GM19193 (cell line): ENCODE data around the gene VHLL.

Experiments
- POLR2A ChIP-seq: IDR thresholded peaks from 4 replicates; pipeline ENCODE4 v1.6.1; 2011; ENCODE audit not compliant: insufficient read depth, insufficient read length; ENCODE audit errors: extremely low read depth

The VHLL gene

DNA sequence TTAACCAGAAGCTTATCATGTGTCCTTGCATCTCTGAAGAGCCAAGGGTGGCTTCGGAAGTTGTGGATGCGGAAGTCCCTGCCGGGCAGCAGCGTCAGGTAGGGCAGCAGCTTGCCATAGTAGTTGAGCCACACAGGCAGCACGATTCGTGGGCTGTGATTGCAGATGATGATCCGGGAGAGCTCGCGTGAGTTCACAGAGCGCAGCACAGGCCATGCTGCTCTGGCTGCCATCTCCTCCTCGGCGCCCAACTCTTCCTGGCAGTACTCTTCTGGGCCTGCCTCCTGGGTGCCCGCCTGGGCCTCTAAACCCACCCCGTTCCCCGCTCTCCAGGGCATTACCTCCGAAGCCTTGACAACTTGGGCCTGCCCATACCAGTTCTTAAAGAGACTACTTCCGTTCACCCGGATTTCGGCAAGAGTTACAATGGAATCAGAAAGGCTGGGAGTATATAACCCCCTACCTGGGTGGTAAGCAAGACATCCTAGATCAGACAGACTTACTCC, at the start of gene VHLL:
Gene VHLL (minus strand): TSS at position 456 of the 506 bp plus-strand sequence. CDS start 118 bp downstream, at position 338.
- TF ChIP-seq POLR2A: no peak

DNA sequence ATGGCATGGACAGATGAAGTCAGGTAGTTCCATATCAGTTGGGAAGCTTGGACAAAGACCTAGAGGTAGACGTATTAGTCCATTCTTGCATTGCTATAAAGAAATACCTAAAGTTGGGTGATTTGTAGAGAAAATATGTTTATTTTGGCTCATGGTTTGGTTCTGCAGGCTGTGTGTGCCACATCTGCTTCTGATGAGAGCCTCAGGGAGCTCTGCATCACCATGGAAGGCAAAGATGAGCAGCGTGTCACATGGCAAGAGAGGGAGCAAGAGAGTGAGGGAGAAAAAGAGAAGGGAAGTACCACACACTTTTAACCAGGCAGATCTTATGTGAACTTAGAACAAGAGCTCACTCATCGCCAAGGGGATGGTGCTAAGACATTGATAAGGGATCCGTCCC, 48.2 kb upstream of the VHLL start:
- TF ChIP-seq POLR2A: no peak

DNA sequence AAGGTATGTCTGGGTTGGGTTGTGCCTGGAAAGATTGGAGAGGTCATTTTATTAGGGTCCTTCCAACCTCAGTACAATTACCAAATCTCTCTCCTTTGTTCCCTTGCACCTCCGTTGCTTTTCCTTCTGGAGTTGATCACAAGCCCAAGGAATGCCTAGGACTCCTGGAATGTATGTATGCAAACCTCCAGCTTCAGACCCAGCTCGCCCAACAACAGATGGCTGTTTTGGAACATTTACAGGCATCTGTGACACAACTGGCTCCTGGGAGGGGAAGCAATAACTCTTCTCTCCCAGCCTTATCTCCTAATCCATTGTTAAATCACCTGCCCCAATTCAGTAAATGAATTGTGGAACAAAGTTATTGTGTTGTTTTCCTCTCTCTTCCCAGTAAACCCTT, 47.5 kb upstream of the VHLL start:
- no peak for TF ChIP-seq POLR2A

DNA sequence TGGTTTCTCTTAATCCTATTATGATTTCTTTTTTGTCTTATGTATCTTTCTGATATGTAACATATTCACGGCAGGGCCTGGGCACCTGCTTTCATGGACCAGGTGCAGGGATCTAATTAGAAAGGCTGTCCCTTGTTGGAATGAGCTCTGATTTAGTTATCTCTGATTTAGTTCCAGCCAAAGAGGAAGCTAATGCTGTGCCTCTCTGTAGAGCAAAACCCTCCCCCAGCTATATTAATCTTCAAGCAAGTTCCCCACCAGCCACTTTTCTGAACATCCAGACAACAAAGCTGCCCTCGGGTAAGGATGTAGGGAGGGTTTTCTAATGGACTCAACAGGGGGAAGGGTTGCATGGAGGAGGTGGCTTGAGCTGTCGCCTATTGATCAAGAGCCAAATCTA, 45.3 kb upstream of the VHLL start:
- no peak for TF ChIP-seq POLR2A

DNA sequence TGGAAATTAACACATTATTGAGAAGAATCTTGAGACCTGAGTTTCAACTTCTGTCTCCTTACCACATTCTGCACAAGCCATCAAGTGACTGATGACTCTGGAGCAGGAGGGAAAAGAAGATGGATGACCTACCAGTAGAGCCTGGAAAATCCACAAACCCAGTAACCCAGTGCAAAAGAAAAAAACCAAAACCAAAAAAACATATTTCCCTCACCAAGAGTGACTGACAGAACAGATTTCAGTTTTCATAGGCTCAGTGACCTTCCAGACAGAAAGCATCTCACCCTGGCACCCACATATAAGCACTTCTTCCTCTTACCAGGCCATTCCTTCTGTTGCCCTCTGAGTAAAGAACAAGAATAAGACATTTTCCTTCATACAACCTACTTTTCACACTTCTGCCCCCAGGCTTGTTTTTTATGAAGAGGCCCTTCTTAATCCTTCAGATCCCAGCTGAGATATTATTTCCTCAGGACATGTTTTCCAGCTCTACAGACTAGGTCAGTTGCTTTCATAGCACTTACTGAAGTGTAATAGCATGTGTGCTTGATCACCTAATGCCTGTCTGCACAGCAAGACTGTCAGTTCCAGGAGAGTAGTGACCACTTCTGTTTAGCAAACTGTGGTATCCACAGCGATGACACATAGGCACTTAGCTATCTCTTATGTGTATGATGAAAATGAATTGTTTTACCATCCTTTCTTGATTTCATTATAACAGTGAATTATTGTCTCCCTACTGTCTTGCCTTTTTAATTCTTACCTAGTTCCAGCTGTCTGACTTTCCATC, 43.3 kb upstream of the VHLL start:
- TF ChIP-seq POLR2A: no peak

- TF ChIP-seq POLR2A: peak; percentile 93
Observed at GRCh38 chr1:156338180-156338976, 39.3 kb upstream of the VHLL start, which contains the start of the genes CCT3 and TSACC. Gene CCT3, minus strand, starts transcription at chr1:156338292. Its CDS starts 108 bp downstream, at chr1:156338184. Gene TSACC, plus strand, starts transcription at chr1:156338526. Its CDS starts 1,232 bp downstream, at chr1:156339758.

DNA sequence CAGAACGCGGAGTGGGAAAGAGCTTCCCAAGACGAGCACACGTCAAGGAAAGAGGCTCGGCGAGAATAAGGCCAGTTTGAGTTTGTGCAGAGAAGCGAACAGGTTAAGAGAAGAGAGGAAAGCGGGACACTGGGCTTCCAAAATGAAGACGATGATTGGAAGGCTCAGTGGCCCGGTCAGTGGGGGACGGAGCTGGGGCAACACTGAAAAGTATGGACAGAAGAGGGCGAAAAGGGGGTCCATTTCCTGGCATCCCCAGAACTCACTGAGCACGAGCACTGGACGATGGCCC, 38.7 kb upstream of the VHLL start:
- no peak for TF ChIP-seq POLR2A

GRCh38 chr1:156337052-156337887, 38.2 kb upstream of the VHLL start:
- TF ChIP-seq POLR2A: no peak

DNA sequence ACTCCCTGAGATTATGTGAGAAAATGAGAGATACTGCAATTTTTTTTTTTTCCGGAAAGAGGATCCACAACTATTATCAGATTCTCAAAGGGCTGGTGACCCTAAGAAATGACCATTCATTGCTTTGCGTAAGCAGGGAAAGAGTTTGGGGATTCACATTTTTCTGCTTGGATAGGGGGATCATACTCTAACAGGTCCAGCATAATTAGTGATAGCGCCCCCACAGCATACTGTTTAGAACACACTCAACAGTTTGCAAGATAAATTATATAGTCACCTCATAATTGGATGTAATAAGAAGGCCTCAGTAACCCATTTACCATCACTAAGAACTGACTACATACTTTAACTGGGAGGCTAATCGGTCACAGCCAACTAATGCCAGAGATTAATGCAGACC, 37.1 kb upstream of the VHLL start:
- TF ChIP-seq POLR2A: no peak

DNA sequence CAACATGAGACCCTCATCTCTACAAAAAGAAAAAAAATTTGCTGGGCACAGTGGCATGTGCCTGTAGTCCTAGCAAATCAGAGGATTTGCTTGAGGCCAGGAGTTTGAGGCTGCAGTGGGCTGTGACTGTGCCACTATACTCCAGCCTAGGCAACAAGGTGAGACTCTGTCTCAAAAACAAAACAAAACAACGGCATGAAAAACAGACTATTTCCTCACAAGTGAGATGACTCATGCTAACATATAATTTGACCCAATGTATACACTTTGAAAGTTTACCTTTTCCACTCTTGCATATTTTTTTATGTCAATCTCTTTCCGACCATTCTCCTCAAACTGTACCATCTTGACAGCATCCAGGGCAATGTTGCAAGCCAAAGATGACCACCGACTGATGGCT, 21.5 kb upstream of the VHLL start:
- TF ChIP-seq POLR2A: no peak

GRCh38 chr1:156319664-156320063, 20.6 kb upstream of the VHLL start:
- no peak for TF ChIP-seq POLR2A

- TF ChIP-seq POLR2A: no peak
Observed at GRCh38 chr1:156316909-156317308, 17.8 kb upstream of the VHLL start.

DNA sequence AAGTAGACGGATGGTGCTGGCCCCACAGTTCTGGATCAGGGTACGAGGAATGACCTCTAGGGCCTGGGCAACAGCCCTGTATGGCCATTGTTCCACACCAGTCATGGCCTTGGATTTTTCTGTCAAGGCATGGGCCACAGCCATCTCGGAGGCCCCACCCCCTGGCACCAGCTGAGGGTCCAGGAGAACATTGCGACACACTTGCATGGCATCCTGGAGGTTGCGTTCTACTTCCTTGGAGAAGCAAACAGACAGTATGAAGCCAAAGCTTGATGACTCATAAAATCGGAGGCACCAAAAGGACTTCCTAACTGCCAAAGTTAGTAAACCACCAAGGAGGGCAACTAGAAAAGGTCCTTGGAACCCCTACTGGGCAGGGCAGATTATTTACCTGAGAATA, 11.9 kb upstream of the VHLL start:
- no peak for TF ChIP-seq POLR2A

- TF ChIP-seq POLR2A: no peak
Observed at GRCh38 chr1:156308078-156308477, 9.0 kb upstream of the VHLL start.

DNA sequence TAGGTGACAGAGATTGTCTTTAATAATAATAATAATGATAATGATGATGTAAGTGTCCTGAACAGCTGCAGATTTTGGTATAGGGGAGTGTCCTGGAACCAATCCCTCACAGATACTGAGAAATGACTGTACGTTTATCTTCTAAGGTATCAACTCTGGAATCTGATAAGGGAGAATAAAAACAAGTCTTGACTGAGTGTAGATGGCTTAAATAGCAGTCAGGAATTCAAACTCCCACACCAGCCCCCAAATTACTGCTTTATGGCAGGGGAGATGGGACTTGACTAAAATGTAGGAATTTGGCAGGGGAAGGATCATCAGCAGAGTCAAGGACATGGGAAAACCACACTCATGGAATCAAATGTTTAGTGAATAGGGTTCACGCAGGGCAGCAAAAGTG, 6.1 kb upstream of the VHLL start:
- no peak for TF ChIP-seq POLR2A

DNA sequence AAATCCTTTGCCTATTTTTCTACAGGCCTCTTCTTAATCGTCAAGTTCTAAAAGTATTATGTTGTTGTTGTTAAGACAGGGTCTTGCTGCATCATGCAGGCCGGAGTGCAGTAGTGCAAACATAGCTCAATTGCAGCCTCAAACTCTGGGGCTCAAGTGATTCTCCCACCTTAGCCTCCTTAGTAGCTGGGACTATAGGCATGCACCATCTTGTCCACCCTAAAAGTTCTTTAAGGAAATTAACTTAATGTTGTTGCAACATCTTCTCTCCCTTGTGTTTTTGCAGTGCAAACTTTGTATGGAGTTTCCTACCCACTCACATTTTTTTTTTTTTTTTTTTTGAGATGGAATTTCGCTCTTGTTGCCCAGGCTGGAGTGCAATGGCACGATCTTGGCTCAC, 4.1 kb upstream of the VHLL start:
- no peak for TF ChIP-seq POLR2A

GRCh38 chr1:156295391-156295947, 3.6 kb downstream of the VHLL start, which contains the start of gene GLMP:
Gene GLMP, minus strand, starts transcription at chr1:156295679. Its CDS starts 34 bp downstream, at chr1:156295645.
- TF ChIP-seq POLR2A: peak; percentile 72
